ENCODE data around the gene DRAXIN.

Gene DRAXIN

DNA sequence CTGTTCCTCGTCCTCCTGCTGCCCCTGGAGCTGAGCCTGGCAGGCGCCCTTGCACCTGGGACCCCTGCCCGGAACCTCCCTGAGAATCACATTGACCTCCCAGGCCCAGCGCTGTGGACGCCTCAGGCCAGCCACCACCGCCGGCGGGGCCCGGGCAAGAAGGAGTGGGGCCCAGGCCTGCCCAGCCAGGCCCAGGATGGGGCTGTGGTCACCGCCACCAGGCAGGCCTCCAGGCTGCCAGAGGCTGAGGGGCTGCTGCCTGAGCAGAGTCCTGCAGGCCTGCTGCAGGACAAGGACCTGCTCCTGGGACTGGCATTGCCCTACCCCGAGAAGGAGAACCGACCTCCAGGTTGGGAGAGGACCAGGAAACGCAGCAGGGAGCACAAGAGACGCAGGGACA lies 14.8 kb downstream of the DRAXIN start:
- no peak overlapping the region for H3K9ac ChIP-seq (ENCODE audit: insufficient read length)
- no peak overlapping the region for H3K27ac ChIP-seq
- no peak for DNase-seq (ENCODE audit: low read depth, low spot score)
- TF ChIP-seq EZH2 (IDR thresholded peaks at IDR 0.05): no peak
- TF ChIP-seq FOXP2 (optimal IDR thresholded peaks at IDR 0.05; ENCODE audit: control extremely low read depth, extremely low read length, insufficient read depth): no peak
- TF ChIP-seq POLR2AphosphoS5 (IDR thresholded peaks at IDR 0.05; ENCODE audit: borderline replicate concordance, low read depth, low read length): no peak
- H3K9me3 ChIP-seq (ENCODE audit: low read depth, low read length): no peaks in the 10 kb centered on the region
- H3K4me3 ChIP-seq: no peak overlapping the region
- H3K36me3 ChIP-seq (ENCODE audit: insufficient read depth, low read length): no peaks in the 10 kb centered on the region

DNA sequence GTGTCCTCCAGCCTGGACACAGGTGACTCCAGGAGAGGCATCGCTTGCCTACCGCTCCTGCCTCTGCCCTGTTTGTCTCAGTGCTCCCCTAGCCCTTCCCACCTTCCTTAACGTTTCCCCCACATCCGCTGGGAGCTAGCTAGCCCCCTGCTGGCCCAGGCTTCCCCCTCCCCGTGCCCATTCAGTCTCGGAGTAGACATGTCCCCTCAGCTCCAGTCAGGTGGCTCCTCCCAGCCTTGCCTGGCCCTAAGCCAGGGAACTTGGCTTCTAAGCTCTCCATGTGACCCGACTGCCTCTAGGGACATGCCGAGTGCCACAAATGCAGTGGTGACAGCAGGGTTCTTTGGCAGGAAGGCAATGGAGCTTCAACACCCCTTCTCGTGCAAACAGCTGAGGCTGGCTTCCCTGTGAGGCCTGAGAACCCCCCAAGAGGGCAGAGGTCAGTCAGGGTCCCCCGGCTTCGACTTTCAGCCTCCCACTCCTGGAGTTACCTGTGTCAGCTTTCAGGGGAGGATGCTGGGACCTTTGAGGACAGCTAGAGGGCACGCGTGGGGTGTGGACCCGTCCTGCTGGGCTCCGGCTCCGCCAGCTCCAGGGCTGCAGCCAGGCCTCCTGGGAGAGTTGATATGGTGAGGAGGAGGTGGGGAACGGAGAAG lies 16.2 kb downstream of the DRAXIN start:
- DNase-seq (ENCODE audit: low read depth, low spot score): no peak
- Histone ChIP-seq H3K4me3 (no peak overlapping the region), H3K27ac (no peak overlapping the region), H3K9ac (ENCODE audit: insufficient read length) (no peak overlapping the region), H3K36me3 (ENCODE audit: insufficient read depth, low read length) (no peaks in the 10 kb centered on the region), H3K9me3 (ENCODE audit: low read depth, low read length) (no peaks in the 10 kb centered on the region)
- TF ChIP-seq FOXP2 (optimal IDR thresholded peaks at IDR 0.05; ENCODE audit: control extremely low read depth, extremely low read length, insufficient read depth): no peak
- TF ChIP-seq EZH2 (IDR thresholded peaks at IDR 0.05): no peak
- no peak for TF ChIP-seq POLR2AphosphoS5 (IDR thresholded peaks at IDR 0.05; ENCODE audit: borderline replicate concordance, low read depth, low read length)

DNA sequence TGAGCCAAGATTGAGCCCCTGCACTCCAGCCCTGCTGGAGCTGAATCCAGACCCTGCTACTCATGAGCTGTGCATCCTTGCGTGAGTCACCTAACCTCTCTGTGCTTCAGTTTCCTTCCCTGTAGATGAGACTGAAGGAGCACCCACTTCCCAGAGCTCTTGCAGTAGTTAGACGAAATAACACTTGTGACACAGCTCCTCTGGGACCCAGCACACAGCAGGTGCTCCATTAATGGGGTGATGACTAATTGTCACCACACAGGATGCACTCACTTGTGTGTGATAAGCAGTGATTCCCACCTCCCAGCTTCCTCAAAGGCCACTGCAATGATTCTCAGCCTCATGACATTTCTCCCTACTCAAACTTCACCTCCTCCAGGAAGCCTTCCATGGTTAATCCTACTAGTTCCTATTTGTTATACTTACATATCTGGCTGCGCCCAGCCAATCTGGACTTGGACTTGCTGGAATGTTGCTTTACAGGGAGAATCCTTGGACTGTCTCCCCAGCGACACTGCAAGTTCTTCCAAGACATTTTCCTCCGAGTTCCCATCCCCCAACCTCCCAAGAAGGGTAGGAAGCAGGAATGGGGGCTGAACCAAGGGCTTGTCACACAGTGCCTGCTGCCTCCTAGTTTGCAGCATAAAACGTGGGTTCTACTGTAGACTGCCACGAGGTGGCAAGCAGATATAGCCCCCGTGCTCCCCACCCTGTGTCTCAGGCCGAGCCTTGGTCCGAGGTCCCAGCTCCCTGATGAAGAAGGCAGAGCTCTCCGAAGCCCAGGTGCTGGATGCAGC lies 17.2 kb downstream of the DRAXIN start:
- Histone ChIP-seq H3K9ac (ENCODE audit: insufficient read length) (no peak overlapping the region), H3K9me3 (ENCODE audit: low read depth, low read length) (no peaks in the 10 kb centered on the region), H3K27ac (no peak overlapping the region), H3K36me3 (ENCODE audit: insufficient read depth, low read length) (no peaks in the 10 kb centered on the region), H3K4me3 (no peak overlapping the region)
- TF ChIP-seq EZH2 (IDR thresholded peaks at IDR 0.05) (no peak), POLR2AphosphoS5 (IDR thresholded peaks at IDR 0.05; ENCODE audit: borderline replicate concordance, low read depth, low read length) (no peak), FOXP2 (optimal IDR thresholded peaks at IDR 0.05; ENCODE audit: control extremely low read depth, extremely low read length, insufficient read depth) (no peak)
- no peak for DNase-seq (ENCODE audit: low read depth, low spot score)

- no peak overlapping the region for H3K27ac ChIP-seq
- no peaks in the 10 kb centered on the region for H3K36me3 ChIP-seq (ENCODE audit: insufficient read depth, low read length)
- no peak for DNase-seq (ENCODE audit: low read depth, low spot score)
- H3K9me3 ChIP-seq (ENCODE audit: low read depth, low read length): no peaks in the 10 kb centered on the region
- no peak overlapping the region for H3K4me3 ChIP-seq
- no peak for TF ChIP-seq EZH2 (IDR thresholded peaks at IDR 0.05)
- TF ChIP-seq FOXP2 (optimal IDR thresholded peaks at IDR 0.05; ENCODE audit: control extremely low read depth, extremely low read length, insufficient read depth): no peak
- no peak for TF ChIP-seq POLR2AphosphoS5 (IDR thresholded peaks at IDR 0.05; ENCODE audit: borderline replicate concordance, low read depth, low read length)
- H3K9ac ChIP-seq (ENCODE audit: insufficient read length): no peak overlapping the region
Measured at GRCh38 chr1:11711490-11711889, 20.0 kb downstream of the DRAXIN start.

DNA sequence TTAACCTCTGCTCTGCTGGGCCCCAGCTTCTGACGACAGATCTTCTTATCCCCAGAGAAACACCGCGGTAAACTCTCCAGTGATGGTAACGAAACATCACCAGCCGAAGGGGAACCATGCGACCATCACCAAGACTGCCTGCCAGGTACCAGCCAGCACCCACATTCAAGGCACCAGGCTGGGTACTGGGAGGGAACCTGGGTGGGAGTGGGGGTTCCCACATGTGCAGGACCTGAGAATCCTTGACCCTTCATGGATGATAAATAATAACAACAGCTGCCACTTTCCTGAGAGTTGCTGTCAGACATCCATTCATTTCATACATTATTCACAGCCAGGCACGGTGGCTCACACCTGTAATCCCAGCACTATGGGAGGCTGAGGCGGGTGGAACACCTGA lies 20.8 kb downstream of the DRAXIN start:
- TF ChIP-seq EZH2 (IDR thresholded peaks at IDR 0.05): no peak
- no peak for TF ChIP-seq POLR2AphosphoS5 (IDR thresholded peaks at IDR 0.05; ENCODE audit: borderline replicate concordance, low read depth, low read length)
- TF ChIP-seq FOXP2 (optimal IDR thresholded peaks at IDR 0.05; ENCODE audit: control extremely low read depth, extremely low read length, insufficient read depth): no peak
- H3K9me3 ChIP-seq (ENCODE audit: low read depth, low read length): no peaks in the 10 kb centered on the region
- DNase-seq (ENCODE audit: low read depth, low spot score): no peak
- H3K36me3 ChIP-seq (ENCODE audit: insufficient read depth, low read length): no peaks in the 10 kb centered on the region
- H3K27ac ChIP-seq: no peak overlapping the region
- no peak overlapping the region for H3K9ac ChIP-seq (ENCODE audit: insufficient read length)
- H3K4me3 ChIP-seq: no peak overlapping the region

DNA sequence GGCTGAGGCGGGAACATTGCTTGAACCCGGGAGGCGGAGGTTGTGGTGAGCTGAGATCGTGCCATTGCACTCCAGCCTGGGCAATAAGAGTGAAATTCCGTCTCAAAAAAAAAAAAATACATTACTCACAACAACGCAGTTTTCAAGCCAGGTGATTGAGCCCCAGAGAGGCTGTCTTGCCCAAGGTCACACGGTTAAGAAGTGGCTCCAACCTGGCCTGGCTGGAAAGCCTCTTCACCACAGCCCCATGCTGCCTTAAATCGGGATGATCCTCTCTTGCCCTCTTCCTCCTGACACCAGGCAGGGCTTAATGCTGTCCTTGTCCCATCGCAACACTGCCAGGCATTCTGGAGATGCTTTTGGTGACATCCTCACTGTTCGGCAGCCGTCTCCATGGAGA lies 21.6 kb downstream of the DRAXIN start:
- Histone ChIP-seq H3K9ac (ENCODE audit: insufficient read length) (no peak overlapping the region), H3K9me3 (ENCODE audit: low read depth, low read length) (no peaks in the 10 kb centered on the region), H3K27ac (no peak overlapping the region), H3K36me3 (ENCODE audit: insufficient read depth, low read length) (no peaks in the 10 kb centered on the region), H3K4me3 (no peak overlapping the region)
- no peak for TF ChIP-seq POLR2AphosphoS5 (IDR thresholded peaks at IDR 0.05; ENCODE audit: borderline replicate concordance, low read depth, low read length)
- no peak for TF ChIP-seq FOXP2 (optimal IDR thresholded peaks at IDR 0.05; ENCODE audit: control extremely low read depth, extremely low read length, insufficient read depth)
- TF ChIP-seq EZH2 (IDR thresholded peaks at IDR 0.05): no peak
- DNase-seq (ENCODE audit: low read depth, low spot score): no peak

DNA sequence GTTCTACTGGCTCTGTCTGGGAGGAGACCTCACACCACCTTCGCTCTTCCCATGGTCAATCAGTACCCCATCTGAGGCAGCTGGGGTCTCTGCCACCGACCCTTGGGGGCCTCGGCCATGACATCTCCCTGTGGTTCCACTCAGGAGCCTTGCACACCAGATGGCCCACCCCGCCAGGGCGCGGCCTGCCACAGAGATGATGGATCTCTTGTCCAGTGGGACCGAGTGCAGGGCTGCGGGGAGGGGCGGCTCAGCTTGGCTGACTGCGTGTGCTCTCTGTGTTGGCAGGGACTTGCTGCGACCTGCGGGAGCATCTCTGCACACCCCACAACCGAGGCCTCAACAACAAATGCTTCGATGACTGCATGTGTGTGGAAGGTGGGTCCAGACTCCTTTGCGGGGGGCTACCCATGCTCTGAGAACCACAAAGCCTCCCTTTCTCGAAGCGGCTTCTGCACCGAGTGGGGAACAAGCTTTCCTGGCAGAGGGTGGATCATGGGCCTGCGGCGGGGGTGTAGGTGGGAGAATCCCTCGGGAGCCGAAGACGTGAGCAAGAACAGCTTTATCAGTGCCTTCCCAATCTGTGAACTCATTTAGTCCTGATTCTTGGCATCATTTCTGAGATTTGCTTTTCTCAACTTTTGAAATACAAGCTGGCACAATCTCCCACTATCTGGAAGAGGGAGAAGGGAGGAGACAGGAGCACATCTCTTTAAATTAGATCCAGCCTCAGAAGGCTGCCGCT lies 23.5 kb downstream of the DRAXIN start:
- H3K4me3 ChIP-seq: no peak overlapping the region
- no peak for DNase-seq (ENCODE audit: low read depth, low spot score)
- no peaks in the 10 kb centered on the region for H3K9me3 ChIP-seq (ENCODE audit: low read depth, low read length)
- no peak overlapping the region for H3K9ac ChIP-seq (ENCODE audit: insufficient read length)
- no peak overlapping the region for H3K27ac ChIP-seq
- H3K36me3 ChIP-seq (ENCODE audit: insufficient read depth, low read length): no peaks in the 10 kb centered on the region
- TF ChIP-seq FOXP2 (optimal IDR thresholded peaks at IDR 0.05; ENCODE audit: control extremely low read depth, extremely low read length, insufficient read depth) (no peak), EZH2 (IDR thresholded peaks at IDR 0.05) (no peak), POLR2AphosphoS5 (IDR thresholded peaks at IDR 0.05; ENCODE audit: borderline replicate concordance, low read depth, low read length) (no peak)

All from SK-N-MC (cell line).